Lower lobe of right lung (tissue), 2 donors: ENCODE results near the gene PPP2R2C. TPM values are rescaled to one million over a fixed set of nuclear protein-coding genes. Genes with fewer than 3 reads are reported as not detected.

Source experiments
- ATAC-seq, 2 donors: fragments of 200-7000 bp; cut with Tn5 transposase; one replicate each; pipeline ENCODE4 v1.9.1; 2020 to 2022; ENCODE audit warnings: mild to moderate bottlenecking in 2 of 2, moderate library complexity in 2 of 2
- DNase-seq: peaks from one replicate; pipeline ENCODE4 v3.0.0-alpha.2; 2020
- H3K27ac ChIP-seq: fragments of 200-600 bp; one replicate; pipeline ENCODE4 v1.8.0; 2022
- H3K27me3 ChIP-seq: fragments of 200-600 bp; one replicate; pipeline ENCODE4 v1.8.0; 2022; ENCODE audit warnings: low read depth
- H3K36me3 ChIP-seq: fragments of 200-600 bp; one replicate; pipeline ENCODE4 v1.8.0; 2022; ENCODE audit warnings: mild to moderate bottlenecking
- H3K4me1 ChIP-seq: fragments of 200-600 bp; one replicate; pipeline ENCODE4 v1.8.0; 2022
- H3K4me3 ChIP-seq: fragments of 200-600 bp; one replicate; pipeline ENCODE4 v1.8.0; 2022; ENCODE audit warnings: mild to moderate bottlenecking
- H3K9me3 ChIP-seq: fragments of 200-600 bp; one replicate; pipeline ENCODE4 v1.8.0; 2022
- intact Hi-C: fragments of 100-400 bp; cut with DNase I; formaldehyde crosslinking; loops from one replicate; pipeline ENCODE4 v1.11.0; 2022
- total RNA-seq: library from RNA; stranded (reverse); fragmentation: NEBNext Ultra II Directional; extraction: Animal tissue kit (Norgen Biotek cat#: 25700); gene quantifications from one replicate; pipeline ENCODE4 v1.2.1, GENCODE V29; 2021
- TF ChIP-seq, protein P1 (sequence below): fragments of 200-600 bp; IDR thresholded peaks from one replicate; pipeline ENCODE4 v1.8.0; 2022; ENCODE audit warnings: antibody characterized with exemption, mild to moderate bottlenecking
- donor health status: DM: no; HTN: yes; CAD: no; lungs with severe emphysema.

PPP2R2C gene
- total RNA-seq, 1 donor from 2014 or later: not detected

DNA sequence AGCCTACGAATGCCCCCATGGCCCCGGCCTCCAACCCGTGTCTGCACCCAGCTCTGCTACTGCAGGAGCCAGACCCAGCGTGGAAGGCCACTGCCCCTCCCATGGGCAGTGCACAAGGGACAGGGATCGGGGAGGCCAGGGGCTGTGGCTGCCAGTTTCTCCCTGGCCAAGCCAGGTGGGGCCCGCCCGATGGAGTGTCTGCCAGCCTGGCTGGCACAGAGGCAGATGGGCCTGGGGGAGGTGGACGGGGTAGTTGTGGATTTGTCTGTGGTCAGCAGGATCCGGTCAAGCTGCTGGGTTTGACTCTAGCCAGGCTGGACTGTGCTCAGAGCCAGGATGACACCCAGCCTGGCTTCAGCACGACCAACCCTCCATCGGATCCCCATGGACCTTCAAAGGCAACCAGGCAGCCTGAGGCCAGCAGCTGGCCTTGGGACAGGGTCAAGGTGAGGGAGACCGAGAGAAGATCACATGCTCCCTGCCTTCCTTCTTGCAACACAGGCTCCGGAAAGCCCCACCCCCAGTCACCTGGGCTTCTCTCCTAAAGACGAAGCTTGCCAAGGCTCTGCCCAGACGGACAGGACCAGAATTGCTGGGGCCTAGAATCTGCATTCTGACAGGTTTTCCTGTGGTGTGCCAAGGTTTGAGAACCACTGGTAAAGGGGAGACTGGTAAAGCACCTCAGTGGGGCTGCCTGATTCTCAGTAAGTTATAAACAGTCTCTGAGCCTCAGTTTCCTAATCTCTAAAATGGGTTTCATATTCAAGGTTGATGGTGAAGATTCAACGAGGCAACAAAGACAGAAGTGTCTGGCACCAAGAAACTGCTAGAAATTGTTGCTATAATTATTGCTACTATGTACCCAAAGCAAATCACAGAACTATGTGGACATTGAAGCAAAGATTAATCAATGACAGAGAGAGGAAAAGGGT is 78.6 kb downstream of the PPP2R2C start:
- Histone ChIP-seq H3K36me3 (no peaks in the 10 kb centered on the region), H3K4me3 (no peak overlapping the region), H3K4me1 (no peaks in the 10 kb centered on the region), H3K27ac (no peak overlapping the region), H3K9me3 (no peaks in the 10 kb centered on the region), H3K27me3 (peaks cover 30% of the 10 kb centered on the region)
- ATAC-seq (no peak), DNase-seq (no peak)
- intact Hi-C loops: no loop called here
- TF ChIP-seq, protein P1, sequence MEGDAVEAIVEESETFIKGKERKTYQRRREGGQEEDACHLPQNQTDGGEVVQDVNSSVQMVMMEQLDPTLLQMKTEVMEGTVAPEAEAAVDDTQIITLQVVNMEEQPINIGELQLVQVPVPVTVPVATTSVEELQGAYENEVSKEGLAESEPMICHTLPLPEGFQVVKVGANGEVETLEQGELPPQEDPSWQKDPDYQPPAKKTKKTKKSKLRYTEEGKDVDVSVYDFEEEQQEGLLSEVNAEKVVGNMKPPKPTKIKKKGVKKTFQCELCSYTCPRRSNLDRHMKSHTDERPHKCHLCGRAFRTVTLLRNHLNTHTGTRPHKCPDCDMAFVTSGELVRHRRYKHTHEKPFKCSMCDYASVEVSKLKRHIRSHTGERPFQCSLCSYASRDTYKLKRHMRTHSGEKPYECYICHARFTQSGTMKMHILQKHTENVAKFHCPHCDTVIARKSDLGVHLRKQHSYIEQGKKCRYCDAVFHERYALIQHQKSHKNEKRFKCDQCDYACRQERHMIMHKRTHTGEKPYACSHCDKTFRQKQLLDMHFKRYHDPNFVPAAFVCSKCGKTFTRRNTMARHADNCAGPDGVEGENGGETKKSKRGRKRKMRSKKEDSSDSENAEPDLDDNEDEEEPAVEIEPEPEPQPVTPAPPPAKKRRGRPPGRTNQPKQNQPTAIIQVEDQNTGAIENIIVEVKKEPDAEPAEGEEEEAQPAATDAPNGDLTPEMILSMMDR: no peak

DNA sequence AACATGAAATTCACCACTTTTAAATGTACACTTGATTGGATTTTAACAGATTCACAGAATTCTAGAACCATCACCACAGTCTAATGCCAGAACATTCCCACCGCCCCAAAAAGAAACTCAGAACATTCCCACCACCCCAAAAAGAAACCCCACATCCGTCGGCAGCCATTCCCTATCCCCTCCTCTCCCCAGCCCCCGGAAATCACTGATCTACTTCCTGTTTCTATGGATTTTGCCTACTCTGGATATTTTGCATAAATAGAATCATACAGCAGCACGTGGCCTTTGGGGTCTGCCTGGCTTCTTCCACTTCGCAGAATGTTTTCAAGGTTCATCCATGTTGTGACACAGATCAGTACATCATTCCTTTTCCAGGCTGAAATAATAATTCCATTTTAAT is 79.3 kb downstream of the PPP2R2C start:
- no peaks in the 10 kb centered on the region for H3K36me3 ChIP-seq
- no peak overlapping the region for H3K4me3 ChIP-seq
- ATAC-seq (no peak), DNase-seq (no peak)
- H3K9me3 ChIP-seq: no peaks in the 10 kb centered on the region
- intact Hi-C loops: no loop called here
- H3K27me3 ChIP-seq: peaks cover 37% of the 10 kb centered on the region
- H3K4me1 ChIP-seq: no peaks in the 10 kb centered on the region
- TF ChIP-seq, protein P1: no peak
- no peak overlapping the region for H3K27ac ChIP-seq

DNA sequence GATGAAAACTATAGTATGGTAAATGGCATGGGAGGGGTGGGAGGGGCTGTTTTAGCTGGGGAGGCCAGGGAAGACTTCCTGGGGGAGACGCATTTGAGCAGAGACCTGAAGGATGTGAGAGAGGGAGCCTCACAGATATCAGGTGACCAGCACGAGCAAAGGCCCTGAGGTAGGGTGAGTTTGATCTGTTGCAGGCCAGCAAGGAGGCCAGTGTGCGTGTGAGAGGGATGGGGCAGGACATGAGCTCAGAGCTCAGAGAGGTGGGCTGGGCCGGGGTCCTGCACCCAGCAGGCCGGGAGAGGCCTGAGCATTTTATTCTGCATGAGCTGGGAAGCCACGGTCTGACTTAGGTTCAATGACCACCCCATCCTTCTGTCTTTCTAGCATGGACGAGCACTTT is 80.0 kb downstream of the PPP2R2C start:
- no peak for ATAC-seq
- intact Hi-C loops: no loop called here
- H3K27me3 ChIP-seq: peaks cover 40% of the 10 kb centered on the region
- H3K27ac ChIP-seq: no peak overlapping the region
- no peak for DNase-seq
- TF ChIP-seq, protein P1: no peak
- no peak overlapping the region for H3K4me3 ChIP-seq
- H3K36me3 ChIP-seq: no peaks in the 10 kb centered on the region
- H3K9me3 ChIP-seq: no peaks in the 10 kb centered on the region
- H3K4me1 ChIP-seq: no peaks in the 10 kb centered on the region

DNA sequence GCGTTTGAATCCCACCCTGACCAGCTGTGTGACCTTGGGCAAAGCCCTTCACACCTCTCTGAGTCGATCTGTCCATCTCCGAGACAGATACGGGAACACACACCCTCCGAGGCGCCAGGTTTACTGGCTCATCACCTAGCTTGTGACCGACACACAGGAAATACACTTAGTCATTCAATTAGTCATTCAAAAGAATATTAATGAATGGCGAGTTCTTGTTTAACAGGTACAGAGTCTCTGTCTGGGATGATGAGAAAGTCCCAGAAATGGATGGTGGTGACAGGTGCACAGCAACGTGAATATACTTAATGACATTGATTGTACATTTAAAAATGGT is 80.6 kb downstream of the PPP2R2C start:
- Histone ChIP-seq H3K27me3 (peaks cover 34% of the 10 kb centered on the region), H3K4me1 (no peaks in the 10 kb centered on the region), H3K9me3 (no peaks in the 10 kb centered on the region), H3K36me3 (no peaks in the 10 kb centered on the region), H3K4me3 (no peak overlapping the region), H3K27ac (no peak overlapping the region)
- intact Hi-C loops: no loop called here
- ATAC-seq: no peak
- DNase-seq: no peak
- TF ChIP-seq, protein P1: no peak

DNA sequence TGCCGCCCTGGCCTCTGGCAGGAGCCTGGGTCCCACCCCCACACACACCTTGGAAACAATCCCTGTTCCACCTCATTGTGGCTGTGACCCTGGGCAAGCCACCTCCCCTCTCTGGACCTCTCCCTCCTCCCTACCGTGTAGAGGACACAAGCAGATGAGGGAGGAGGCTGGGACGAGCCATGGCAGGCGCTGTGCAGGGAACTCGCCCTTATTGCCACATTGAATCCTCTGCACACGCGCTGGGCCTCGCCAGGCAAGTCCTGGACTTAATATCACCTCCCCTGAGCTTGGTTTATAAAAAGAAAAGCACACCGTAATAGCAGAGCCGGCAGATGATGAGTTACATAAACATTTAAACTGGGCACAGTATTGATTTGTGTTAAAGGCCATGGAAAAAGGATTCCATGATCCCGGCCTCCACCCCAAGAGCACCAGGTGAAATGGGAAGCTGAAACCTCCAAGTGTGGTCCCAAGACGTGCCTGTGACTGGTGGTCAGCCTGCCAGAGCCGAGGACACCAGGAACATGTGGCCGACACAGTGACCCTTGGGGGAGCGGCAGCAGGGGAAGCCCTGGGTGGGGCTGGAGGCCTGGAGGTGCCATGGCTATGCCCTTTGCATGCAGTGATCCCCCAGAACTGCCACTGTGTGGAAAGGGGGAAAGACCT is 81.1 kb downstream of the PPP2R2C start:
- Histone ChIP-seq H3K4me3 (no peak overlapping the region), H3K27ac (no peak overlapping the region), H3K9me3 (no peaks in the 10 kb centered on the region), H3K27me3 (peaks cover 30% of the 10 kb centered on the region), H3K36me3 (no peaks in the 10 kb centered on the region), H3K4me1 (no peaks in the 10 kb centered on the region)
- DNase-seq (no peak), ATAC-seq (no peak)
- intact Hi-C loops: no loop called here
- TF ChIP-seq, protein P1: no peak
